GM23338 (cell line): ENCODE results near the gene IPO7. TPM values are rescaled to one million over a fixed set of nuclear protein-coding genes. Genes with fewer than 3 reads are reported as not detected.

Source experiments
- ATAC-seq: fragments of 200-7000 bp; cut with Tn5 transposase; 3 replicates; pipeline ENCODE4 v1.9.1; 2020
- DNase-seq: peaks from one replicate; pipeline ENCODE4 v3.0.0-alpha.2; 2015; ENCODE audit warnings: low spot score
- H2AFZ ChIP-seq: fragments of 200-600 bp; sonication (generic); 2 replicates; pipeline ENCODE4 v1.8.0; 2016; ENCODE audit warnings: antibody characterized with exemption, mild to moderate bottlenecking, moderate library complexity
- H3F3A ChIP-seq: fragments of 200-600 bp; sonication (generic); replicated peaks from 2 replicates; pipeline ENCODE4 v1.8.0; 2017; ENCODE audit warnings: antibody characterized with exemption, mixed run types, low read depth
- H3K27ac ChIP-seq: fragments of 200-600 bp; sonication (generic); 2 replicates; pipeline ENCODE4 v1.6.1; 2016; ENCODE audit warnings: low read depth
- H3K27me3 ChIP-seq: fragments of 200-600 bp; sonication (generic); 2 replicates; pipeline ENCODE4 v1.8.0; 2016; ENCODE audit warnings: mild to moderate bottlenecking, mixed run types, moderate library complexity; ENCODE audit not compliant: insufficient read depth
- H3K36me3 ChIP-seq: fragments of 200-600 bp; sonication (generic); 2 replicates; pipeline ENCODE4 v1.8.0; 2016; ENCODE audit warnings: mild to moderate bottlenecking; ENCODE audit not compliant: insufficient read depth
- H3K4me1 ChIP-seq: fragments of 200-600 bp; sonication (generic); 2 replicates; pipeline ENCODE4 v1.8.0; 2016; ENCODE audit warnings: mild to moderate bottlenecking, moderate library complexity; ENCODE audit not compliant: insufficient read depth
- H3K4me2 ChIP-seq: fragments of 200-600 bp; sonication (generic); 2 replicates; pipeline ENCODE4 v1.7.1; 2017; ENCODE audit warnings: mixed run types
- H3K4me3 ChIP-seq: fragments of 200-600 bp; sonication (generic); 2 replicates; pipeline ENCODE4 v1.6.1; 2016; ENCODE audit warnings: mixed run types
- H3K79me2 ChIP-seq: fragments of 200-600 bp; sonication (generic); replicated peaks from 2 replicates; pipeline ENCODE4 v1.8.0; 2017; ENCODE audit warnings: mild to moderate bottlenecking; ENCODE audit not compliant: insufficient read depth
- H3K9me2 ChIP-seq: fragments of 200-600 bp; sonication (generic); 2 replicates; pipeline ENCODE4 v1.8.0; 2017; ENCODE audit not compliant: insufficient read depth
- H4K20me1 ChIP-seq: fragments of 200-600 bp; sonication (generic); replicated peaks from 2 replicates; pipeline ENCODE4 v1.8.0; 2017; ENCODE audit warnings: mild to moderate bottlenecking; ENCODE audit not compliant: insufficient read depth
- H3K27ac Mint-ChIP-seq: 2 replicates; pipeline ENCODE4 v1.8.0; 2020; ENCODE audit warnings: inconsistent platforms, mild to moderate bottlenecking, moderate library complexity, mixed read lengths
- H3K27me3 Mint-ChIP-seq: 3 replicates; pipeline ENCODE4 v1.8.0; 2022; ENCODE audit warnings: low read depth, mild to moderate bottlenecking, moderate library complexity, mixed read lengths, inconsistent platforms; ENCODE audit not compliant: insufficient read depth, poor library complexity
- H3K36me3 Mint-ChIP-seq: 3 replicates; pipeline ENCODE4 v1.8.0; 2021; ENCODE audit warnings: low read depth, mild to moderate bottlenecking, inconsistent platforms, moderate library complexity, mixed read lengths
- H3K4me1 Mint-ChIP-seq: 3 replicates; pipeline ENCODE4 v1.8.0; 2020; ENCODE audit warnings: mild to moderate bottlenecking, inconsistent platforms, mixed read lengths
- H3K4me3 Mint-ChIP-seq: 3 replicates; pipeline ENCODE4 v1.8.0; 2021; ENCODE audit warnings: moderate library complexity, mild to moderate bottlenecking, inconsistent platforms, mixed read lengths
- H3K9me3 Mint-ChIP-seq: 3 replicates; pipeline ENCODE4 v1.8.0; 2020; ENCODE audit warnings: moderate library complexity, mild to moderate bottlenecking, inconsistent platforms, mixed read lengths
- CREB1 ChIP-seq: fragments of 250-450 bp; sonication (Bioruptor Pico); IDR thresholded peaks from 2 replicates; pipeline ENCODE4 v1.5.0; 2020; ENCODE audit warnings: low read depth, mild to moderate bottlenecking, moderate library complexity
- ETS1 ChIP-seq: IDR thresholded peaks from 2 replicates; pipeline ENCODE4 v1.6.1; 2016; ENCODE audit warnings: antibody characterized with exemption
- EZH2 ChIP-seq: fragments of 200-600 bp; sonication (generic); IDR thresholded peaks from one replicate; pipeline ENCODE4 v1.8.0; 2017; ENCODE audit warnings: antibody characterized with exemption, mild to moderate bottlenecking, low read depth; ENCODE audit not compliant: unreplicated experiment
- EZH2phosphoT487 ChIP-seq: fragments of 200-600 bp; sonication (generic); IDR thresholded peaks from one replicate; pipeline ENCODE4 v1.8.1; 2018; ENCODE audit warnings: antibody characterized with exemption; ENCODE audit not compliant: unreplicated experiment
- JUNB ChIP-seq: IDR thresholded peaks from one replicate; pipeline ENCODE4 v1.6.1; 2016; ENCODE audit warnings: antibody characterized with exemption; ENCODE audit not compliant: unreplicated experiment
- NANOG ChIP-seq: IDR thresholded peaks from 2 replicates; pipeline ENCODE4 v1.6.1; 2016; ENCODE audit warnings: antibody characterized with exemption, borderline replicate concordance
- POLR2AphosphoS5 ChIP-seq: IDR thresholded peaks from 2 replicates; pipeline ENCODE4 v1.6.1; 2016; ENCODE audit warnings: antibody characterized with exemption, low read depth
- STAT1 ChIP-seq: IDR thresholded peaks from one replicate; pipeline ENCODE4 v1.6.1; 2016; ENCODE audit warnings: antibody characterized with exemption; ENCODE audit not compliant: unreplicated experiment
- ZNF331 ChIP-seq: fragments of 250-450 bp; sonication (Bioruptor Pico); IDR thresholded peaks from 2 replicates; pipeline ENCODE4 v1.5.0; 2020; ENCODE audit warnings: low read depth, mild to moderate bottlenecking, moderate library complexity
- long read RNA-seq: library from polyadenylated mRNA; unstranded; transcript quantifications from one replicate; pipeline ENCODE4 v2.0.0, GENCODE V29; 2020; ENCODE audit not compliant: unreplicated experiment
- polyA plus RNA-seq: library from polyadenylated mRNA; unstranded; fragments of >200 nt; fragmentation: Nextera tagmentation; extraction: Ambion mirVana; gene quantifications from 2 replicates; pipeline ENCODE4 v1.2.1, GENCODE V29; 2016
- total RNA-seq: library from RNA; depleted of rRNA; stranded (reverse); fragments of >200 nt; shearing (Covaris generic); gene quantifications from 2 replicates; pipeline ENCODE4 v1.2.3, GENCODE V29; 2014; rRNA removed
- TF ChIP-seq, protein P1 (sequence below), 2 experiments: fragments of 200-600 bp in 1 of 2; sonication (generic) in 1 of 2; conservative IDR thresholded peaks; 2 replicates each; pipeline versions ENCODE4 v1.5.1 to v1.6.1; 2016 to 2017; ENCODE audit warnings: antibody characterized with exemption in 2 of 2, low read depth in 2 of 2, mild to moderate bottlenecking in 2 of 2, moderate library complexity in 1 of 2

The IPO7 gene
- total RNA-seq (271 and 328 TPM in 2 replicates), polyA plus RNA-seq (56.1 TPM in 2 replicates)
- long read RNA-seq, partial matches to known transcripts: 16 of 21 reads
- long read RNA-seq, other reads (novel, unspliced or antisense): 5 of 21 reads

DNA sequence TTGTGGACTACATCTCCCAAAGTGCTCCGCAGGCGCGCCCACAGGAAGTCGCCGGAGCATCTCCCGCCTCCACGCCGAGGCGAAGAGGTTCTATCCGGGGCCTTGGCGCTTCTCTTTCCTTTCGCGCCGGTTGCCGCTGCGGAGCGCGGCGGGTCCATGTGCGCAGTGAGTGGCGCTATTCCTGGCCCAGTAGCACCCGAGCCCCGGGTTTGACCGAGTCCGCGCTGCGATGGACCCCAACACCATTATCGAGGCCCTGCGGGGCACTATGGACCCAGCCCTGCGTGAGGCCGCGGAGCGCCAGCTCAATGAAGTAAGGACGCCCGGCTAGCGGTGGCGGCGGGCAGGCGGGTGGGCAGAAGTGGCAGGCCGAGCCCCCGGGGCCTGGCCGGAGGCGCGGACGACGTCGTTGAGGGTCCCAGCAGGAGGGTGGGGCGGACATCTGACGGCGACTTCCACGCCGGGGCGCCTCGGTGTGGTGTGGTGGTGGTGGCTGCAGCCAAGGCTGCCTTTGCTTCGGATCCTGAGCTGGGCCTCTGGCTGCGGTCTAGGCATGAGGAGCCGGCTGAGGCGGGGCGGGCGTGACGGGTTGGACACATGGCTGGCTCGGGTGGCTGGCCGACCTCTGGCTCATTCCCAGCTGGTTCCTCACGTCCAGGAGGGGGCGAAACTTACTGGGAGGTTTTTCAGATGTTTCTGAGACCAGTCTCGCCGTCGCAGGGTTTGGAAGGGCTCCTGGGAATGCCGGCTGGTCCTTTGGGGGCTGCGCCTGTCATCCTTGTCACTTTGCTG, at the start of gene IPO7:
Gene IPO7, plus strand, starts transcription at position 118 of the 792 bp plus-strand sequence. Its CDS starts 112 bp downstream, at position 230.
- H3K4me1 Mint-ChIP-seq: peaks cover 26% of the 10 kb centered on the region
- Histone ChIP-seq H3K4me1 (peaks cover 15% of the 10 kb centered on the region), H3K36me3 (peaks cover 10% of the 10 kb centered on the region; the same call in 1 of the 2 replicates), H3K27me3 (no peaks in the 10 kb centered on the region), H4K20me1 (peaks cover 44% of the 10 kb centered on the region), H3K9me2 (no peaks in the 10 kb centered on the region), H3K79me2 (peaks cover 53% of the 10 kb centered on the region), H3K4me2 (peak within 1 kb of the TSS; percentile 76), H2AFZ (peak within 1 kb of the TSS; percentile 0; the same call in 1 of the 2 replicates), H3F3A (0 out of 2 replicates have a peak, but pooled peaks cover 4% of the 10 kb centered on the region), H3K4me3 (peak within 1 kb of the TSS; percentile 95), H3K27ac (peak within 1 kb of the TSS; percentile 95)
- ATAC-seq (peak; percentile 95), DNase-seq (peak; percentile 96)
- no peaks in the 10 kb centered on the region for H3K9me3 Mint-ChIP-seq
- peaks cover 12% of the 10 kb centered on the region for H3K27me3 Mint-ChIP-seq
- H3K36me3 Mint-ChIP-seq: peaks cover 23% of the 10 kb centered on the region
- peak within 1 kb of the TSS; percentile 97 for H3K4me3 Mint-ChIP-seq
- peak within 1 kb of the TSS; percentile 98 for H3K27ac Mint-ChIP-seq
- TF ChIP-seq, protein P1, sequence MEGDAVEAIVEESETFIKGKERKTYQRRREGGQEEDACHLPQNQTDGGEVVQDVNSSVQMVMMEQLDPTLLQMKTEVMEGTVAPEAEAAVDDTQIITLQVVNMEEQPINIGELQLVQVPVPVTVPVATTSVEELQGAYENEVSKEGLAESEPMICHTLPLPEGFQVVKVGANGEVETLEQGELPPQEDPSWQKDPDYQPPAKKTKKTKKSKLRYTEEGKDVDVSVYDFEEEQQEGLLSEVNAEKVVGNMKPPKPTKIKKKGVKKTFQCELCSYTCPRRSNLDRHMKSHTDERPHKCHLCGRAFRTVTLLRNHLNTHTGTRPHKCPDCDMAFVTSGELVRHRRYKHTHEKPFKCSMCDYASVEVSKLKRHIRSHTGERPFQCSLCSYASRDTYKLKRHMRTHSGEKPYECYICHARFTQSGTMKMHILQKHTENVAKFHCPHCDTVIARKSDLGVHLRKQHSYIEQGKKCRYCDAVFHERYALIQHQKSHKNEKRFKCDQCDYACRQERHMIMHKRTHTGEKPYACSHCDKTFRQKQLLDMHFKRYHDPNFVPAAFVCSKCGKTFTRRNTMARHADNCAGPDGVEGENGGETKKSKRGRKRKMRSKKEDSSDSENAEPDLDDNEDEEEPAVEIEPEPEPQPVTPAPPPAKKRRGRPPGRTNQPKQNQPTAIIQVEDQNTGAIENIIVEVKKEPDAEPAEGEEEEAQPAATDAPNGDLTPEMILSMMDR (conservative IDR thresholded peaks at IDR 0.05; ENCODE audit: low read depth in 2 of 2): peak in 1 of 2 experiments; percentile 42
- peak; percentile 92 for TF ChIP-seq ETS1
- TF ChIP-seq JUNB: no peak
- peak; percentile 72 for TF ChIP-seq CREB1 (CRISPR knock-in tag)
- TF ChIP-seq POLR2AphosphoS5: peak; percentile 93

GRCh38 chr11:9341638-9342178, 42.7 kb upstream of the IPO7 start:
- Histone ChIP-seq H3K79me2 (no peaks in the 10 kb centered on the region), H3K4me3 (no peak overlapping the region), H4K20me1 (no peaks in the 10 kb centered on the region), H3K9me2 (no peaks in the 10 kb centered on the region), H3F3A (no peaks in the 10 kb centered on the region), H3K4me2 (no peak overlapping the region), H2AFZ (no peak overlapping the region), H3K27me3 (no peaks in the 10 kb centered on the region), H3K27ac (no peak overlapping the region), H3K4me1 (no peaks in the 10 kb centered on the region), H3K36me3 (no peaks in the 10 kb centered on the region)
- Mint-ChIP-seq H3K27ac (no peak overlapping the region), H3K36me3 (no peaks in the 10 kb centered on the region), H3K4me1 (peaks cover 5% of the 10 kb centered on the region; the same call in 1 of the 3 replicates), H3K27me3 (peaks cover 4% of the 10 kb centered on the region), H3K4me3 (no peak overlapping the region), H3K9me3 (no peaks in the 10 kb centered on the region)
- ATAC-seq: no peak
- DNase-seq: no peak
- TF ChIP-seq JUNB: no peak
- TF ChIP-seq EZH2phosphoT487: no peak
- no peak for TF ChIP-seq ZNF331 (CRISPR knock-in tag)
- TF ChIP-seq, protein P1 (conservative IDR thresholded peaks at IDR 0.05; ENCODE audit: low read depth in 2 of 2): no peak
- no peak for TF ChIP-seq CREB1 (CRISPR knock-in tag)
- no peak for TF ChIP-seq NANOG
- no peak for TF ChIP-seq STAT1
- TF ChIP-seq EZH2: no peak
